Measurements from ENCODE around the gene ANAPC16.

ANAPC16 gene

DNA sequence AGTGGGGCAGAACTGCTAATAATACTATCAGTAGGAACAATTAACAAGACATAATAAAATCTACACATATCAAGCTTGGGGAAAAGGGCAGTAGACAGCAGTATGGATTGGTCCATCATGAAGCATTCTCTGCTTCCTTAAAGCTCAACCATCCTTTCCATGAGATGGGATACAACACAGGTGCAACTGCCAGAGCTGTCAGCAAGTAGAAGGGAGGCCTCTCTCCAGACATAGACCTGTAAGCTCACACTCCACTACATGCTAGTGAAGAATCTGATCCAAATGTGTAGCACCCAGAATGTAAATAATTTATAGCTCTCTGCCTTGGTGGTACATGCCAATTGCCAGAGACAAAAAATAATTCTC is 41.5 kb upstream of the ANAPC16 start:
- TF ChIP-seq, protein P1, sequence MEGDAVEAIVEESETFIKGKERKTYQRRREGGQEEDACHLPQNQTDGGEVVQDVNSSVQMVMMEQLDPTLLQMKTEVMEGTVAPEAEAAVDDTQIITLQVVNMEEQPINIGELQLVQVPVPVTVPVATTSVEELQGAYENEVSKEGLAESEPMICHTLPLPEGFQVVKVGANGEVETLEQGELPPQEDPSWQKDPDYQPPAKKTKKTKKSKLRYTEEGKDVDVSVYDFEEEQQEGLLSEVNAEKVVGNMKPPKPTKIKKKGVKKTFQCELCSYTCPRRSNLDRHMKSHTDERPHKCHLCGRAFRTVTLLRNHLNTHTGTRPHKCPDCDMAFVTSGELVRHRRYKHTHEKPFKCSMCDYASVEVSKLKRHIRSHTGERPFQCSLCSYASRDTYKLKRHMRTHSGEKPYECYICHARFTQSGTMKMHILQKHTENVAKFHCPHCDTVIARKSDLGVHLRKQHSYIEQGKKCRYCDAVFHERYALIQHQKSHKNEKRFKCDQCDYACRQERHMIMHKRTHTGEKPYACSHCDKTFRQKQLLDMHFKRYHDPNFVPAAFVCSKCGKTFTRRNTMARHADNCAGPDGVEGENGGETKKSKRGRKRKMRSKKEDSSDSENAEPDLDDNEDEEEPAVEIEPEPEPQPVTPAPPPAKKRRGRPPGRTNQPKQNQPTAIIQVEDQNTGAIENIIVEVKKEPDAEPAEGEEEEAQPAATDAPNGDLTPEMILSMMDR (conservative IDR thresholded peaks at IDR 0.05) = no peak
- H3K27ac ChIP-seq = no peak overlapping the region

DNA sequence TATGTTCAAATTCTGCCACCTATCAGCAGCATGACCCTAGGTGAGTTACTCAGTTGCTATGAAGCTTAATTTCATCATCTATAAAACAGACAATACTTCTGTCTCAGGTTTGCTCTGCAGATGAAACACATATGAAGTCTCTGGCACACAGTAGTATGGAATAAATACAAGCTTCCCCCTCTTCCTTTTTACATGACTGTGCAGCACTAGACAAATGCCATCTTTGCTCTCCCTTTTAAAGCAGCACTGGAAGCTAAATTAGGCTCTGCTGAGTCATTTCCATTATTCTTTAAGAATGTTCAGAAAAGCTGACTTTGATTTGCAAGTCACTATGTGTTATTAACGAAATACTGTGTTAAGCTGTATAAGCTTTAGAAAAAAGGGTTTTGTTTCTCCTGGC is 40.7 kb upstream of the ANAPC16 start:
- no peak overlapping the region for H3K27ac ChIP-seq
- TF ChIP-seq, protein P1 (conservative IDR thresholded peaks at IDR 0.05) = no peak

- H3K27ac ChIP-seq = no peak overlapping the region
- TF ChIP-seq, protein P1 (conservative IDR thresholded peaks at IDR 0.05) = no peak
Measured at GRCh38 chr10:72176701-72177100, 39.1 kb upstream of the ANAPC16 start.

GRCh38 chr10:72177454-72177853 is 38.4 kb upstream of the ANAPC16 start:
- TF ChIP-seq, protein P1 (conservative IDR thresholded peaks at IDR 0.05) = no peak
- no peak overlapping the region for H3K27ac ChIP-seq

DNA sequence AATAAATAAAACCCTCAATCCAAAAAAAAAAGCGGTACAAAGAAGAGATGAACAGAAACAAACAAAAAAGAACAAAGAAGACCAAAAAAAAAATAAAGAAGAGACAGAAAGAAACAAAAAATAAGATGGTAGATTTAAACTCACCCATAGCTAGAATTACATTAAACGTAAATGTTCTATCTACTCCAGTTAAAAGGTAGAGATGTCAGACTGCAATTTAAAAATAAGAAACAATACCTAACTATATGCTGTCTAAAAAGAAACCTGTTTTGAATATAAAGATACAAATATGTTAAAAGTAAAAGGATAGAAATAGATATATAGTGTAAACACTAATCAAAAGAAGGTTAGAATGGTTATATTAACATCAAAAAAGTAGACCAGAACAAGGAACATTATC is 31.7 kb upstream of the ANAPC16 start:
- H3K27ac ChIP-seq = no peak overlapping the region
- TF ChIP-seq, protein P1 (conservative IDR thresholded peaks at IDR 0.05) = no peak

DNA sequence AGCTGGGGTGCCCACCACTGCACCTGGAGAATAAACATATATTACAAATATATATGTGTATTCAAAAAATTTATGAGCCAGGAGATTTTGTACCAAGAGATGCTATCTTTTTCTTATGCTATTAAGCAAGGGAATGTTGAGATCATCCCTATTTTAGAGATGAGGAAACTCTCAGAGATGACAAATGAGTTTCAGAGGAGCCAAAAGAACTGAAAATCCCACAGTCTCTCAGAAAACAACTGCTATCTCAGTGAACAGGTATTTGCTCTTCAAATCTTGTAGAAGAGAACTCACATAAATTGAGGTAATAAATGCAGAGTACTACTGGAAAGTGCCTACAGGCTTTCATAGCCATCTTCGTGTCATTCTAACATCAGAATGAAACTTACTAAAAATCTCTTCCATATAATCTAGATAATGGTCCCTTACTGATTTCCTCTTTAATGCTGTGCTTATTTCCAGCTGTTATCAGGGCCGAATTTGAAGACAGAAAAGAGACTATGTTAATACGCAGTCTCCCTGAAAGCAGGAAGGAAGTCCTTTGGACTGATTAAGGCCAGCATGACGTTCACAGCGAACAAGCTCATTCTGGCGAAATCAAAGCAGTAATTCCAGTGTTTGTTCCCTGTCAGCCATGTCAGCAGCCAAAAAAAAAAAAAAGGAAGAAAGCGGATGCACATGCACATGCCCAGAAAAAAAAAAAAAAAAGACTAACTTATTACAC is 29.4 kb upstream of the ANAPC16 start:
- TF ChIP-seq, protein P1 (conservative IDR thresholded peaks at IDR 0.05) = no peak

GRCh38 chr10:72186982-72187330 is 28.9 kb upstream of the ANAPC16 start:
- TF ChIP-seq, protein P1 (conservative IDR thresholded peaks at IDR 0.05) = no peak
- peak overlapping the region; percentile 83 for H3K27ac ChIP-seq

More for the DNA sequence above, 29.4 kb upstream of the ANAPC16 start:
- peak overlapping the region; percentile 83 for H3K27ac ChIP-seq

Measured in VCaP (cell line).